PFSK-1 (cell line): Measurements from ENCODE around the gene C11orf24.

Source experiments
- FOXP2 ChIP-seq: optimal IDR thresholded peaks from 2 replicates; pipeline ENCODE3; 2011; ENCODE audit warnings: borderline replicate concordance, control low read depth, inconsistent platforms; ENCODE audit not compliant: insufficient read depth; ENCODE audit errors: extremely low read length, extremely low read depth
- POLR2AphosphoS5 ChIP-seq: IDR thresholded peaks from 2 replicates; pipeline ENCODE4 v1.6.1; 2012; ENCODE audit warnings: low read depth, mild to moderate bottlenecking, control low read depth, low read length, moderate library complexity
- REST ChIP-seq, 2 experiments: IDR thresholded peaks; 2 replicates each; pipeline versions ENCODE4 v1.6.1 to v1.8.0; 2011 to 2012; ENCODE audit warnings: low read depth in 2 of 2, low read length in 2 of 2, control low read depth in 1 of 2, inconsistent platforms in 1 of 2, mild to moderate bottlenecking in 1 of 2, moderate library complexity in 1 of 2; ENCODE audit not compliant: insufficient read depth in 1 of 2
- SIN3A ChIP-seq: IDR thresholded peaks from 2 replicates; pipeline ENCODE4 v1.6.1; 2012; ENCODE audit warnings: mild to moderate bottlenecking, low read length, moderate library complexity, borderline replicate concordance; ENCODE audit not compliant: insufficient read depth
- TAF1 ChIP-seq: IDR thresholded peaks from 2 replicates; pipeline ENCODE4 v1.6.1; 2012; ENCODE audit warnings: low read length, control low read depth, borderline replicate concordance; ENCODE audit not compliant: insufficient read depth

Gene C11orf24

DNA sequence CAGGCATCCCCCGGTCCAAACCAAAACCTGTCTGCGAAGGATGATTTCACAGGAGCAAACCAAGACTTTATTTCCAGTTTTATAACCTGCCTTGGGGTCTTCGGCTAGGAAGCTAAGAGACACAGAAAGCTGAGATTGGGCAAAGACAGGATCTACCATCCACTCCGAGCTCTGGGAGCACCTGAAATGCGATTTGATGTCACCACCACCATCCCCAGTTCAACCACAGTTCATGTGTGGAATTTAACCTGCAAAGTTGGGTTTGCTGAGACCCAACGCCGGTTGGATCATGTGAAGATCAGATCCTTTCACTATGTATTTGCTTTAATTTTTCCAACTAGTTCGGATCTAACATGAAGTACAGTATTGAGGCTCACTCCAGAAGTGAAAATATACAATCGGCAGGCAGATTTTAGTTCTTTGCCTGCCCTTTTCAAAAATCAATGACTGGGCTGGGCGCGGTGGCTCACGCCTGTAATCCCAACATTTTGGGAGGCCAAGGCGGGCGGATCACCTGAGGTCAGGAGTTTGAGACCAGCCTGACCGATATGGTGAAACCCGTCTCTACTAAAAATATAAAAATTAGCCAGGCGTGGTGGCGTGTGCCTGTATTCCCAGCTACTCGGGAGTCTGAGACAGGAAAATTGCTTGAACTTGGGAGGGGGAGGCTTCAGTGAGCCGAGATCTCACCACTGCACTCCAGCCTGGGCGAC, 1.4 kb upstream of the C11orf24 start:
- no peak for TF ChIP-seq POLR2AphosphoS5
- TF ChIP-seq SIN3A: no peak

DNA sequence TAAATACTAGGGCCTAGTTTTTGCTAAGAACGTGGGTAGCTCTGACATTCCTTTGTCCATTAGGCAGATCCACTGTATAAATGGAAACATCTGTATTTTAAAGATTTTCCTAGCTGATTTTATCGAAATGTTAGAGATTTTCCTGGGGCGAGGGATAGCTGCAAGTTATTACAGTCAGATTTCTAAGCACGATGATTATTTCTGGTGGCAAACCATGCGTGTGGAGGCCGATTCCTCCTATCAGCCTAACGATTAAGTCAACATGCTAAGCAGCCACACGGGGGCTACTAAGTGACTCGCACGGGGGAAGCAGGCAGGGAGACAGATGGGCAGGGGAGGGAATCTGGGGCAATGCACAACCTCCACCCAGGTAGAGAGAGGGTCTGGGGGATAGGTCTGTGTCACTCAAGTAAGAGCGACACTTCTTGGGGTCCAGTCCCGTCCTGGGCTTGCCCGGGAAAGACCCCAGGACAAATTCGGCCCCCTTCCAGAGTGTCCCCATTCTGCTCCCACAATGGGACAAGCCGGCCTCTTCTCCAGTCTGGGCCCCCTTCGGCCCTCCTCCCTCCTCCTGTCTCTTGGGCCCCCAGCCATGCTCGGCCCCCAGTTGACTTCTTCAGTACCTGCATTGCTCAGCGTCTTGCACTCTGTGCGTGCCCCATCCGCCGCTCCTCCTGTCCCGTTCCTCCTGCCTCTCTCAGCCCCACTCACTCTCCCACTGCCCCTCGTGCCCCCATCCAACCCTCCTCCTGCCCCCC, 571 bp downstream of the C11orf24 start:
- TF ChIP-seq TAF1: no peak
- no peak for TF ChIP-seq REST (IDR thresholded peaks at IDR 0.05; ENCODE audit: insufficient read depth in 1 of 2, low read depth in 2 of 2, low read length in 2 of 2)
- TF ChIP-seq SIN3A: no peak
- no peak for TF ChIP-seq POLR2AphosphoS5
- TF ChIP-seq FOXP2: no peak

GRCh38 chr11:68270196-68271022, 1.4 kb downstream of the C11orf24 start:
- TF ChIP-seq SIN3A (no peak), POLR2AphosphoS5 (no peak), REST (IDR thresholded peaks at IDR 0.05; ENCODE audit: insufficient read depth in 1 of 2, low read depth in 2 of 2, low read length in 2 of 2) (no peak), FOXP2 (no peak), TAF1 (no peak)

DNA sequence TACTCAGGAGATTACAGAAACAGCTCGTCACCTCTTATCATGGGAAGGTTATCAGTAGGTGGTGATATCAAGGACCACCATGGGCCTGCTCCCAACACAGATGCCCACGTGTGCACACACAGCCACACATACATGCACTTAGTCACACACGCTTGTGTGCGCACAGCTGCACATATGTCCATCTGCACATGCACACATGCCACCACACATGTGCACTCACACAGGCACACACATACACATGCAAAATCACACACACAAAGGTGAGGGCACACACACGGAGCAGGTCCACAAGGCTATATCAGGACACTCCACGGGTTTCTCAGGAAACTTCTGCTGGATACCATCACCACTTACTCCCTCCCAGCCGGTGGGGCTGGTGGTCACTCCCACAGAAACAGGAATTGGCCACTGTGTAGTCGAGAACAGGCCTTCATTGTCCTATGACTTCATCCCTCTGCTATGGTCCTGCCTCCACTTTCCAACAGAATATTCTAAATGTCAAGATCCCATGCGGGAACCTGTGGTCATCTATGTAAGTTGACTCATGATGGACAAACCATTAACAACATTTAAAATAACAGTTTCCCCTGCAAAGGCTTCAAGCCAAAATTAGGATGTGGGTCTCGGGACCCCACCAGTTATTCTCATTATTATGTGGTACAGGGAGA, 2.2 kb downstream of the C11orf24 start:
- TF ChIP-seq TAF1 (no peak), POLR2AphosphoS5 (no peak), SIN3A (no peak), FOXP2 (no peak), REST (IDR thresholded peaks at IDR 0.05; ENCODE audit: insufficient read depth in 1 of 2, low read depth in 2 of 2, low read length in 2 of 2) (no peak)

DNA sequence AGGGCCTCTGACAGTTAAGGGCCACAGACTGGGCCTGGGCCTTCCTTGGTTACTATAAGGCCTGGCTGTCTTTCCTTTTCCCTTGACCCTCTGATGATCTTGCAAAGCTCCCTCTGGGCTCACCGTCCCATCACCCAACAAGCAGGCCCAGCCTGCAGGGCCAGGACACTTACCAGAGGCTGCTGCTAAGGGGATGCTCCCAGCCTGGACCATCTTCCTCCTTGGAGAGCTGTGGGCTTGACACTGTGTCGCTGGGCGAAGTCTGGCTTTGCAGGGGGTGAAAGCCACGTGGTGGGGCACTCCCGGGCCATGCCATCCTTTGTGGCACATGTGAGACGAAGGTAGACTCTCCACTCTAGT, 3.9 kb downstream of the C11orf24 start:
- TF ChIP-seq FOXP2 (no peak), REST (IDR thresholded peaks at IDR 0.05; ENCODE audit: insufficient read depth in 1 of 2, low read depth in 2 of 2, low read length in 2 of 2) (no peak), TAF1 (no peak), SIN3A (no peak), POLR2AphosphoS5 (no peak)
